Right hindlimb (tissue), 1 donor: ENCODE data around the gene SHANK3.

Experiments used
- DNase-seq: peaks from one replicate; pipeline ENCODE4 v3.0.0-alpha.2; 2018

Gene SHANK3

DNA sequence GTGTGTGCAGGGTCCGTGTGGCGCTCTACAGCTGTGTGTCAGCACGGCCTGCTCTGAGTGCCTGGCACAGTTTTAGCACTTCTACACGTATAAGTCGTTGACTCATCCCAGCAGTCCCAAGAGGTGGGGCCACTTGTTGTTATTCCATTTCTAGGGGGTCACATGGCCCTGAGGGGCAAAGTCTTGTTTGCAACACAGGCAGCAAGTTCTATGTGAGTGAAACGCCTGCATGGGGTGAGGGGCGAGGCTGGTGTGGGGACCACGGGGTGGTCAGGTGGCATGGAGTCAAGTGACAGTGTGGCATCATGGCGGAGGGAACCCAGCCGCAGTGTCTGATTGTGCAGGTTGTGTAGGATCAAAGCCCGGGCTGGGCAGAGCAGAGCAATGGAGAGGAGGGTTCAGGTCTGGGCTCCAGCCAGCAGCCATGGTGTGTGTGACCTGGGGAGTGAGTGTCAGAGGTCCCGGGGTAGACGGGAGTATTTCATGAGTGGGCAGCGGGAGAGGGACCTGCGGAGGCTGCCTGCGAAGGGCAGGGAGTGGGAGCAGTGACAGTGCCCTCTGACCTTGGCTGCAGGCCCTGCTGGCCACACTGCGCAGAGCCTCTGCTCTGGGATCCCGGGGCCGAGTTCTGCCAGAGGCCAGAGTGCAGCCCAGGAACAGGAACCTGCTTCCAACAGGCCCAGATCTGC lies 27.9 kb downstream of the SHANK3 start:
- DNase-seq, result peak; percentile 18

- peak; percentile 12 for DNase-seq
Observed at GRCh38 chr22:50701076-50701419, 28.4 kb downstream of the SHANK3 start.

- peak; percentile 6 for DNase-seq
Observed at GRCh38 chr22:50701428-50702154, 29.0 kb downstream of the SHANK3 start.

DNA sequence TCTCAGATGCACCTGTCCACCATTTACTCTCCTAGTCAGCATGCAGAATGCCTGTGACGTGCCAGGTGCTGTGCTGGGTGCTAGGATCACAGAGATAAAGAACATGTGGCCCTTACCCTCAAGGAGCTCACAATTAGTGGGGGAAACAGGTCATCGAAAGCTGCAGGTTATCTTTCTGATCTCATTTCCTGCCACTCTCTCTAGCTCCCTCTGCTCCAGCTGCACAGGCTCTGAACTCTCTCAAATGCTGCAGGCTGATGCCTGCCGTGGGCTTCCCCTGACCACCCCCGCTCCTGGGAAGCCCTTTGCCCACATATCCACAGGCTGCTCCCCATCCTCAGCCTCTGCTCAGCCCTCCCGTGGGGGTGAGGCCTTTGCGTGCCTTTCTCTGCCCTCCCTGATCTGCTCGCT lies 29.6 kb downstream of the SHANK3 start:
- DNase-seq, result no peak

- peak; percentile 8 for DNase-seq
Observed at GRCh38 chr22:50702821-50703725, 30.4 kb downstream of the SHANK3 start.

- peak; percentile 10 for DNase-seq
Observed at GRCh38 chr22:50703726-50704509, 31.3 kb downstream of the SHANK3 start.

GRCh38 chr22:50704510-50705218 lies 32.0 kb downstream of the SHANK3 start:
- DNase-seq, result peak; percentile 15

- DNase-seq, result peak; percentile 83
Observed at GRCh38 chr22:50705219-50705691, 32.6 kb downstream of the SHANK3 start.

DNA sequence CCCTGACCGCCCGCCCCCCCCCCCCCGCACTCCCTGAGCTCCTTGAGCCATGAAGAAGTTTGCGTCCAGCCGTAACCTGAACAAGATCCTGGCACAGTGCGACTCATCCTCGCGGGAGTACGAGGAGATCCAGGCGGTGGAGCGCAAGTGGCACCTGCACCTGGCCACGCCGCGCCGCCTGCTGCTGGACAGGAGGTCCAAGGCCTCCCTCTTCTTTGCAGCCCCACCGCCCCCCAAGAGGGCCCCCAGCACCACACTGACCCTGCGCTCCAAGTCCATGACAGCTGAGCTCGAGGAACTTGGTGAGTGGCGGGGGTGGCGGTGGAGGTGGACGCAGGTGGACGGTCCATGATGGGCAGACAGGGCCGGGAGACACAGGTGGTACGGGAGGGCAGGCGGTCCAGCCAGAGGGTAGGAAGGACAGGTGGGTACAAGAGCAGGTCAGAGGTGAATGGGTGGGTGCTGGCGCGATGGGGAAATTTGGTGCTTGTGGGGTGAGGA lies 33.3 kb downstream of the SHANK3 start:
- peak; percentile 21 for DNase-seq

DNA sequence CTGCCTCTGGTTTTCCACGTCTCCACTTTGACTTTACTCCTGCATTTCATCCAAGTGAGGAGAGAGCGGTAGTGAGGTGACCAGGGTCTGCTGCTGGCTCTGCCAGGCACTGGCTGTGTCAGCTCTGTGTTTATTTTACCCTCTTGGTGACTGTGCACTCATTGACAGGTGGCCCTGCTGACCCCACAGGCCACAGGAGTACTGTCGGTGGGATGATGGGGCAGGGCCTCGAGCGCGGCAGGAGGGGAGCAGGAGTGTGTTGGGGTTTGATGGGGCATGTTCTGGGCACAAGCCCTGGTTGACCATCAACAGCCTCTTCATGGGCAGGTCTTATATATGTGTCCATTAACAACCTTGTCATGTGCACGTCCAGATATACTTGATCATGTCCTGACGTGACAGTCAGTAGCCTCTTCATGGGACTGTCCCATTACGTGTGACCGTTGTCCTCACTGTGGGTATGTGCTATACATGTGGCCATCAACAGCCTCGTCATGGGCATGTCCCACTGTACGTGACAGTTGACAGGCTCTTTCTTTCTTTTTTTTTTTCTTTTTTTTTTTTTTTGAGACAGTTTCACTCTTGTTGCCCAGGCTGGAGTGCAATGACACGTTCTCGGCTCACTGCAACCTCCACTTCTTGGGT lies 34.0 kb downstream of the SHANK3 start:
- DNase-seq, result peak; percentile 17

- DNase-seq, result no peak
Observed at GRCh38 chr22:50708474-50708873, 35.9 kb downstream of the SHANK3 start.

DNA sequence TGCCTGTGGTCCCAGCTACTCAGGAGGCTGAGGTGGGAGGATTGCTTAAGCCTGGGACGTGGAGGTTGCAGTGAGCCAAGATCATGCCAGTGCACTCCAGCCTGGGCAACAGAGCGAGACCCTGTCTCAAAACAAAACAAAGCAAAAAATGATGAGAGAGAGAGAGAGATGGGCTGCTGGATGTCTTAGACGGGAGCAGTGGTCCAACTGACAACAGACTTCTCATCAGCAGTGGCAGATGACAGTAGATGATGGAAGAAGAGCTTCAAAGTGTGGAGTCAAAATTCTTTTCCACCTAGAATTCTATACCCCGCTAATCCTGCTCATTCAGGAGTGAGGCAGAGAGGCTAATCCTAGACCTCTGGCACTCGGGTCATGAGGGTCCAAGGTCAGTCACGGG lies 36.4 kb downstream of the SHANK3 start:
- DNase-seq, result no peak

- peak; percentile 17 for DNase-seq
Observed at GRCh38 chr22:50710221-50710620, 37.6 kb downstream of the SHANK3 start.

GRCh38 chr22:50710886-50711285 lies 38.3 kb downstream of the SHANK3 start:
- no peak for DNase-seq

GRCh38 chr22:50711446-50712340 lies 39.1 kb downstream of the SHANK3 start:
- DNase-seq, result no peak

GRCh38 chr22:50712341-50713007 lies 39.9 kb downstream of the SHANK3 start:
- no peak for DNase-seq

GRCh38 chr22:50713008-50713385 lies 40.4 kb downstream of the SHANK3 start:
- DNase-seq, result no peak

DNA sequence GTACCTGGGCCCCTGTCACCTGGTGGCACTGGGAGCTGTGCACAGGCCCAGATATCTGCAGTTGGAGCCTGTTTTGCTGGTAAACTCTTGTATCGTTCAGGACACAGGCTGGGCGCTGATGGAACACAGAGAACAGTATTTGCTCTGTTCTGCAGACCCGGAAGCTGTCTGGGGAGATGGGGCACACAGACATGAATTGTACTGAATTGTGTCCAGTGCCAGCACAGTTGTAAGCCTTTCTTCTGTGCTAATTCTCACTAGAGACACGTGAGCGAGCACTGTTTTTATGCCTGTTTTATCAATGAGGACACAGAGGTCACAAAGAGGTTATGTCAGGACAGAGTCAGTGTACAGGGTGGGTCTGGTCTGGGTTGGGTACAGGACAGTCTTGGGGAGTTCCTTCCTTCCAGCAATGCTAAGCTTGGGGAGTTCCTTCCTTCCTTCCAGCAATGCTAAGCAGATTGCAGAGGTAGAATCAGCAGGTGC lies 41.0 kb downstream of the SHANK3 start:
- no peak for DNase-seq

GRCh38 chr22:50714150-50714549 lies 41.5 kb downstream of the SHANK3 start:
- no peak for DNase-seq
